Effector memory CD4-positive, alpha-beta T cell (primary cell): Measurements from ENCODE around the gene PYROXD2.

Experiments used
- DNase-seq, 3 donors: peaks; one replicate each; pipeline ENCODE4 v3.0.0-alpha.2; 2020
- H3K27ac ChIP-seq: 2 replicates; pipeline ENCODE4 v1.7.0; 2013; ENCODE audit warnings: mild to moderate bottlenecking, low read length, moderate library complexity; ENCODE audit not compliant: insufficient read depth, poor library complexity, severe bottlenecking
- H3K27me3 ChIP-seq: replicated peaks from 2 replicates; pipeline ENCODE4 v1.7.0; 2013; ENCODE audit warnings: mild to moderate bottlenecking, low read length; ENCODE audit not compliant: insufficient read depth, control insufficient read depth, poor library complexity, severe bottlenecking
- H3K36me3 ChIP-seq: 2 replicates; pipeline ENCODE4 v1.7.0; 2013; ENCODE audit warnings: mild to moderate bottlenecking, low read length, moderate library complexity; ENCODE audit not compliant: control insufficient read depth, insufficient read depth
- H3K4me1 ChIP-seq: 2 replicates; pipeline ENCODE4 v1.7.0; 2013; ENCODE audit warnings: low read length, mild to moderate bottlenecking; ENCODE audit not compliant: control insufficient read depth, insufficient read depth, poor library complexity, severe bottlenecking
- H3K4me3 ChIP-seq: 2 replicates; pipeline ENCODE4 v1.7.0; 2013; ENCODE audit warnings: low read length, low read depth, mild to moderate bottlenecking; ENCODE audit not compliant: insufficient read depth, poor library complexity, severe bottlenecking
- H3K9me3 ChIP-seq: 2 replicates; pipeline ENCODE4 v1.7.0; 2013; ENCODE audit warnings: mild to moderate bottlenecking, low read length, moderate library complexity; ENCODE audit not compliant: control insufficient read depth

PYROXD2 gene

GRCh38 chr10:98339799-98340198 is 75.2 kb downstream of the PYROXD2 start:
- no peaks in the 10 kb centered on the region for H3K9me3 ChIP-seq
- H3K27me3 ChIP-seq, result no peaks in the 10 kb centered on the region
- no peak overlapping the region for H3K27ac ChIP-seq
- no peaks in the 10 kb centered on the region for H3K36me3 ChIP-seq
- DNase-seq, result no peak
- H3K4me3 ChIP-seq, result no peak overlapping the region
- no peaks in the 10 kb centered on the region for H3K4me1 ChIP-seq

GRCh38 chr10:98338896-98339295 is 76.1 kb downstream of the PYROXD2 start:
- H3K27ac ChIP-seq, result no peak overlapping the region
- no peaks in the 10 kb centered on the region for H3K9me3 ChIP-seq

GRCh38 chr10:98338318-98338717 is 76.7 kb downstream of the PYROXD2 start:
- H3K36me3 ChIP-seq, result no peaks in the 10 kb centered on the region
- no peak for DNase-seq
- no peak overlapping the region for H3K4me3 ChIP-seq
- no peaks in the 10 kb centered on the region for H3K27me3 ChIP-seq
- no peak overlapping the region for H3K27ac ChIP-seq
- no peaks in the 10 kb centered on the region for H3K9me3 ChIP-seq
- no peaks in the 10 kb centered on the region for H3K4me1 ChIP-seq

More at GRCh38 chr10:98338896-98339295, 76.1 kb downstream of the PYROXD2 start:
- Histone ChIP-seq H3K4me1 (no peaks in the 10 kb centered on the region), H3K36me3 (no peaks in the 10 kb centered on the region), H3K27me3 (no peaks in the 10 kb centered on the region), H3K4me3 (no peak overlapping the region)
- no peak for DNase-seq

- Histone ChIP-seq H3K27me3 (no peaks in the 10 kb centered on the region), H3K4me1 (no peaks in the 10 kb centered on the region), H3K27ac (no peak overlapping the region), H3K9me3 (no peaks in the 10 kb centered on the region), H3K36me3 (no peaks in the 10 kb centered on the region), H3K4me3 (no peak overlapping the region)
- DNase-seq, result no peak
Observed at GRCh38 chr10:98337484-98337883, 77.5 kb downstream of the PYROXD2 start.
